Stromal cell of bone marrow (primary cell): ENCODE results near the gene PRKCA.

Source experiments
- DNase-seq: peaks from one replicate; pipeline ENCODE4 v3.0.0-alpha.2; 2012; ENCODE audit warnings: low read depth

Gene PRKCA

GRCh38 chr17:66625311-66625767, 322.9 kb downstream of the PRKCA start:
- DNase-seq: no peak

- DNase-seq: no peak
Measured at GRCh38 chr17:66627985-66628384, 325.6 kb downstream of the PRKCA start.

GRCh38 chr17:66629762-66630161, 327.3 kb downstream of the PRKCA start:
- no peak for DNase-seq

- DNase-seq: no peak
Measured at GRCh38 chr17:66630379-66630778, 328.0 kb downstream of the PRKCA start.

- DNase-seq: no peak
Measured at GRCh38 chr17:66630828-66631472, 328.5 kb downstream of the PRKCA start.

- DNase-seq: no peak
Measured at GRCh38 chr17:66632731-66633130, 330.3 kb downstream of the PRKCA start.

- DNase-seq: peak; percentile 52
Measured at GRCh38 chr17:66633317-66633965, 331.0 kb downstream of the PRKCA start.

GRCh38 chr17:66634193-66634592, 331.8 kb downstream of the PRKCA start:
- DNase-seq: no peak

- DNase-seq: no peak
Measured at GRCh38 chr17:66635386-66636045, 333.1 kb downstream of the PRKCA start.

- DNase-seq: peak; percentile 21
Measured at GRCh38 chr17:66636111-66636510, 333.7 kb downstream of the PRKCA start.

- no peak for DNase-seq
Measured at GRCh38 chr17:66637491-66637890, 335.1 kb downstream of the PRKCA start.

- DNase-seq: no peak
Measured at GRCh38 chr17:66638707-66639479, 336.5 kb downstream of the PRKCA start.

- no peak for DNase-seq
Measured at GRCh38 chr17:66643815-66644710, 341.6 kb downstream of the PRKCA start.

- no peak for DNase-seq
Measured at GRCh38 chr17:66645259-66645658, 342.8 kb downstream of the PRKCA start.

GRCh38 chr17:66647391-66647983, 345.1 kb downstream of the PRKCA start:
- no peak for DNase-seq

GRCh38 chr17:66649818-66650543, 347.6 kb downstream of the PRKCA start:
- no peak for DNase-seq

- no peak for DNase-seq
Measured at GRCh38 chr17:66650544-66650877, 348.1 kb downstream of the PRKCA start.

- DNase-seq: no peak
Measured at GRCh38 chr17:66652840-66653507, 350.6 kb downstream of the PRKCA start.

GRCh38 chr17:66654106-66654740, 351.8 kb downstream of the PRKCA start:
- DNase-seq: no peak
